OCI-LY1 (cell line): ENCODE results near the gene GLP2R.

Experiments used
- H2AFZ ChIP-seq: fragments of 200-600 bp; sonication (generic), shearing (Covaris generic); 2 replicates; pipeline ENCODE4 v1.6.0; 2014; ENCODE audit warnings: antibody characterized with exemption, mild to moderate bottlenecking, low read length
- H3F3A ChIP-seq: fragments of 200-600 bp; sonication (generic), shearing (Covaris generic); 2 replicates; pipeline ENCODE4 v1.6.0; 2014; ENCODE audit warnings: mild to moderate bottlenecking, antibody characterized with exemption, low read length, moderate library complexity; ENCODE audit not compliant: insufficient read depth
- H3K27ac ChIP-seq: fragments of 200-600 bp; sonication (generic); 2 replicates; pipeline ENCODE4 v1.5.1; 2014; ENCODE audit warnings: low read length, mixed run types, mild to moderate bottlenecking, low read depth; ENCODE audit not compliant: poor library complexity, severe bottlenecking
- H3K27me3 ChIP-seq: fragments of 200-600 bp; sonication (generic); 2 replicates; pipeline ENCODE4 v1.6.0; 2014; ENCODE audit warnings: antibody characterized with exemption, mild to moderate bottlenecking, low read length, moderate library complexity; ENCODE audit not compliant: insufficient read depth
- H3K36me3 ChIP-seq: fragments of 200-600 bp; sonication (generic); 2 replicates; pipeline ENCODE4 v1.6.1; 2014; ENCODE audit warnings: mild to moderate bottlenecking, antibody characterized with exemption, low read length, moderate library complexity, mixed read lengths; ENCODE audit not compliant: insufficient read depth
- H3K4me1 ChIP-seq: fragments of 200-600 bp; sonication (generic); 2 replicates; pipeline ENCODE4 v1.5.1; 2014; ENCODE audit warnings: mild to moderate bottlenecking, low read length, moderate library complexity; ENCODE audit not compliant: insufficient read depth, severe bottlenecking
- H3K4me2 ChIP-seq: fragments of 200-600 bp; sonication (generic), shearing (Covaris generic); 2 replicates; pipeline ENCODE4 v1.6.1; 2014; ENCODE audit warnings: low read length
- H3K4me3 ChIP-seq: fragments of 200-600 bp; sonication (generic); 2 replicates; pipeline ENCODE4 v1.5.1; 2014; ENCODE audit warnings: low read length, low read depth, mild to moderate bottlenecking, mixed read lengths; ENCODE audit not compliant: poor library complexity, severe bottlenecking
- H3K79me2 ChIP-seq: fragments of 200-600 bp; shearing (Covaris generic); 2 replicates; pipeline ENCODE4 v1.6.1; 2016; ENCODE audit warnings: mixed run types, low read length, mixed read lengths; ENCODE audit not compliant: insufficient read depth
- H3K9ac ChIP-seq: fragments of 200-600 bp; sonication (generic), shearing (Covaris generic); 2 replicates; pipeline ENCODE4 v1.6.1; 2014; ENCODE audit warnings: mild to moderate bottlenecking, low read length, mixed read lengths
- H3K9me2 ChIP-seq: fragments of 200-600 bp; sonication (generic), shearing (Covaris generic); 2 replicates; pipeline ENCODE4 v1.6.1; 2014; ENCODE audit warnings: low read depth, mild to moderate bottlenecking, low read length, mixed read lengths
- H3K9me3 ChIP-seq: fragments of 200-600 bp; shearing (Covaris generic); 2 replicates; pipeline ENCODE4 v1.6.1; 2014; ENCODE audit warnings: low read length, mixed read lengths
- H4K20me1 ChIP-seq: fragments of 200-600 bp; sonication (generic), shearing (Covaris generic); 2 replicates; pipeline ENCODE4 v1.6.0; 2016; ENCODE audit warnings: mild to moderate bottlenecking, low read length; ENCODE audit not compliant: insufficient read depth
- CTCF ChIP-seq: fragments of 200-600 bp; sonication (generic), shearing (Covaris generic); IDR thresholded peaks from 2 replicates; pipeline ENCODE4 v1.5.1; 2017; ENCODE audit warnings: mild to moderate bottlenecking, antibody characterized with exemption, low read length, moderate library complexity, mixed read lengths
- EZH2 ChIP-seq: fragments of 200-600 bp; sonication (generic), shearing (Covaris generic); IDR thresholded peaks from 2 replicates; pipeline ENCODE4 v1.8.0; 2017; ENCODE audit warnings: borderline replicate concordance, mixed run types, mild to moderate bottlenecking, antibody characterized with exemption, low read length, moderate library complexity, mixed read lengths

The GLP2R gene

GRCh38 chr17:9917131-9917530 lies 91.4 kb downstream of the GLP2R start:
- no peaks in the 10 kb centered on the region for H3K4me1 ChIP-seq
- no peaks in the 10 kb centered on the region for H4K20me1 ChIP-seq
- no peak overlapping the region for H3K4me2 ChIP-seq
- no peaks in the 10 kb centered on the region for H3K36me3 ChIP-seq
- no peak overlapping the region for H3K27ac ChIP-seq
- no peaks in the 10 kb centered on the region; the same call in 1 of the 2 replicates for H3K27me3 ChIP-seq
- H3K9ac ChIP-seq = no peak overlapping the region
- H3F3A ChIP-seq = no peaks in the 10 kb centered on the region
- no peak overlapping the region for H2AFZ ChIP-seq
- H3K9me3 ChIP-seq = no peaks in the 10 kb centered on the region
- H3K4me3 ChIP-seq = no peak overlapping the region
- TF ChIP-seq EZH2 (no peak), CTCF (no peak)
- no peaks in the 10 kb centered on the region for H3K79me2 ChIP-seq
- no peaks in the 10 kb centered on the region for H3K9me2 ChIP-seq

GRCh38 chr17:9917801-9918200 lies 92.1 kb downstream of the GLP2R start:
- Histone ChIP-seq H3K27me3 (no peaks in the 10 kb centered on the region; the same call in 1 of the 2 replicates), H3K27ac (no peak overlapping the region), H3K79me2 (no peaks in the 10 kb centered on the region), H4K20me1 (no peaks in the 10 kb centered on the region), H3K4me1 (no peaks in the 10 kb centered on the region), H3K4me3 (no peak overlapping the region), H3K9me3 (no peaks in the 10 kb centered on the region), H3F3A (no peaks in the 10 kb centered on the region), H3K9me2 (no peaks in the 10 kb centered on the region), H3K36me3 (no peaks in the 10 kb centered on the region), H2AFZ (no peak overlapping the region), H3K9ac (no peak overlapping the region), H3K4me2 (no peak overlapping the region)
- TF ChIP-seq CTCF (no peak), EZH2 (no peak)

- no peaks in the 10 kb centered on the region; the same call in 1 of the 2 replicates for H3K27me3 ChIP-seq
- no peaks in the 10 kb centered on the region for H3K79me2 ChIP-seq
- no peaks in the 10 kb centered on the region for H3K36me3 ChIP-seq
- H3K9ac ChIP-seq = no peak overlapping the region
- no peaks in the 10 kb centered on the region for H3K4me1 ChIP-seq
- no peaks in the 10 kb centered on the region for H4K20me1 ChIP-seq
- H3K4me2 ChIP-seq = no peak overlapping the region
- H2AFZ ChIP-seq = no peak overlapping the region
- no peaks in the 10 kb centered on the region for H3K9me2 ChIP-seq
- H3F3A ChIP-seq = no peaks in the 10 kb centered on the region
- no peak overlapping the region for H3K4me3 ChIP-seq
- H3K9me3 ChIP-seq = no peaks in the 10 kb centered on the region
- no peak overlapping the region for H3K27ac ChIP-seq
- TF ChIP-seq CTCF (no peak), EZH2 (no peak)
Observed at GRCh38 chr17:9918352-9918751, 92.6 kb downstream of the GLP2R start.
